Activated T-helper 1 cell treated with anti-CD3 and anti-CD28 coated beads, Interleukin-2, amount 50 U/mL, for 16 hours (primary cell): ENCODE data around the gene CTPS2.
"Not testable (repeated sequence)": the region's sequence is repeated elsewhere in the genome, so short reads cannot be mapped to it uniquely, and the experiment has no call there.

Source experiments
- DNase-seq, 2 donors: peaks; one replicate each; pipeline ENCODE4 v3.0.0-alpha.2; 2020; ENCODE audit warnings: low read depth in 1 of 2, low spot score in 1 of 2

CTPS2 gene

GRCh38 chrX:16712548-16713155 lies at the start of gene CTPS2:
Gene CTPS2, minus strand, starts transcription at chrX:16712669. Its CDS starts 9,767 bp downstream, at chrX:16702902.
- DNase-seq = peak; percentile 6 to 8

- DNase-seq = not testable (repeated sequence)
Observed at GRCh38 chrX:16761500-16761899, 49.0 kb upstream of the CTPS2 start.

GRCh38 chrX:16756724-16757123 lies 44.3 kb upstream of the CTPS2 start:
- no peak for DNase-seq

GRCh38 chrX:16754019-16754418 lies 41.5 kb upstream of the CTPS2 start:
- DNase-seq = no peak

GRCh38 chrX:16750136-16750535 lies 37.7 kb upstream of the CTPS2 start:
- no peak for DNase-seq

- no peak for DNase-seq
Observed at GRCh38 chrX:16748425-16748824, 36.0 kb upstream of the CTPS2 start.

- DNase-seq = no peak
Observed at GRCh38 chrX:16745659-16746058, 33.2 kb upstream of the CTPS2 start.

- no peak for DNase-seq
Observed at GRCh38 chrX:16745102-16745501, 32.6 kb upstream of the CTPS2 start.

- DNase-seq = no peak
Observed at GRCh38 chrX:16743604-16744325, 31.3 kb upstream of the CTPS2 start.

GRCh38 chrX:16739574-16739973 lies 27.1 kb upstream of the CTPS2 start:
- DNase-seq = no peak

GRCh38 chrX:16737024-16737423 lies 24.6 kb upstream of the CTPS2 start:
- no peak for DNase-seq

- DNase-seq = no peak
Observed at GRCh38 chrX:16733013-16733412, 20.5 kb upstream of the CTPS2 start.

GRCh38 chrX:16730450-16730849 lies 18.0 kb upstream of the CTPS2 start:
- DNase-seq = no peak

- DNase-seq = no peak
Observed at GRCh38 chrX:16727637-16728036, 15.2 kb upstream of the CTPS2 start.

GRCh38 chrX:16726347-16726988 lies 14.0 kb upstream of the CTPS2 start:
- not testable (repeated sequence) for DNase-seq

GRCh38 chrX:16725072-16725471 lies 12.6 kb upstream of the CTPS2 start:
- DNase-seq = no peak

GRCh38 chrX:16722481-16722880 lies 10.0 kb upstream of the CTPS2 start:
- DNase-seq = no peak

- DNase-seq = peak; percentile 79 to 93
Observed at GRCh38 chrX:16719334-16720084, 7.0 kb upstream of the CTPS2 start, which contains the start of gene SYAP1. Gene SYAP1, plus strand, starts transcription at chrX:16719612. Its CDS starts 113 bp downstream, at chrX:16719725.

- no peak for DNase-seq
Observed at GRCh38 chrX:16718824-16719333, 6.4 kb upstream of the CTPS2 start.

- DNase-seq = not testable (repeated sequence)
Observed at GRCh38 chrX:16716451-16716850, 4.0 kb upstream of the CTPS2 start.

- not testable (repeated sequence) for DNase-seq
Observed at GRCh38 chrX:16715638-16716037, 3.2 kb upstream of the CTPS2 start.
